GM23338 (cell line): ENCODE results near the gene ROCK2. TPM values are rescaled to one million over a fixed set of nuclear protein-coding genes. Genes with fewer than 3 reads are reported as not detected.

Experiments
- ATAC-seq: fragments of 200-7000 bp; cut with Tn5 transposase; 3 replicates; pipeline ENCODE4 v1.9.1; 2020
- DNase-seq: peaks from one replicate; pipeline ENCODE4 v3.0.0-alpha.2; 2015; ENCODE audit warnings: low spot score
- H2AFZ ChIP-seq: fragments of 200-600 bp; sonication (generic); 2 replicates; pipeline ENCODE4 v1.8.0; 2016; ENCODE audit warnings: antibody characterized with exemption, mild to moderate bottlenecking, moderate library complexity
- H3F3A ChIP-seq: fragments of 200-600 bp; sonication (generic); replicated peaks from 2 replicates; pipeline ENCODE4 v1.8.0; 2017; ENCODE audit warnings: antibody characterized with exemption, mixed run types, low read depth
- H3K27ac ChIP-seq: fragments of 200-600 bp; sonication (generic); 2 replicates; pipeline ENCODE4 v1.6.1; 2016; ENCODE audit warnings: low read depth
- H3K27me3 ChIP-seq: fragments of 200-600 bp; sonication (generic); 2 replicates; pipeline ENCODE4 v1.8.0; 2016; ENCODE audit warnings: mild to moderate bottlenecking, mixed run types, moderate library complexity; ENCODE audit not compliant: insufficient read depth
- H3K36me3 ChIP-seq: fragments of 200-600 bp; sonication (generic); 2 replicates; pipeline ENCODE4 v1.8.0; 2016; ENCODE audit warnings: mild to moderate bottlenecking; ENCODE audit not compliant: insufficient read depth
- H3K4me1 ChIP-seq: fragments of 200-600 bp; sonication (generic); 2 replicates; pipeline ENCODE4 v1.8.0; 2016; ENCODE audit warnings: mild to moderate bottlenecking, moderate library complexity; ENCODE audit not compliant: insufficient read depth
- H3K4me2 ChIP-seq: fragments of 200-600 bp; sonication (generic); 2 replicates; pipeline ENCODE4 v1.7.1; 2017; ENCODE audit warnings: mixed run types
- H3K4me3 ChIP-seq: fragments of 200-600 bp; sonication (generic); 2 replicates; pipeline ENCODE4 v1.6.1; 2016; ENCODE audit warnings: mixed run types
- H3K79me2 ChIP-seq: fragments of 200-600 bp; sonication (generic); replicated peaks from 2 replicates; pipeline ENCODE4 v1.8.0; 2017; ENCODE audit warnings: mild to moderate bottlenecking; ENCODE audit not compliant: insufficient read depth
- H3K9me2 ChIP-seq: fragments of 200-600 bp; sonication (generic); 2 replicates; pipeline ENCODE4 v1.8.0; 2017; ENCODE audit not compliant: insufficient read depth
- H4K20me1 ChIP-seq: fragments of 200-600 bp; sonication (generic); replicated peaks from 2 replicates; pipeline ENCODE4 v1.8.0; 2017; ENCODE audit warnings: mild to moderate bottlenecking; ENCODE audit not compliant: insufficient read depth
- H3K27ac Mint-ChIP-seq: 2 replicates; pipeline ENCODE4 v1.8.0; 2020; ENCODE audit warnings: inconsistent platforms, mild to moderate bottlenecking, moderate library complexity, mixed read lengths
- H3K27me3 Mint-ChIP-seq: 3 replicates; pipeline ENCODE4 v1.8.0; 2022; ENCODE audit warnings: low read depth, mild to moderate bottlenecking, moderate library complexity, mixed read lengths, inconsistent platforms; ENCODE audit not compliant: insufficient read depth, poor library complexity
- H3K36me3 Mint-ChIP-seq: 3 replicates; pipeline ENCODE4 v1.8.0; 2021; ENCODE audit warnings: low read depth, mild to moderate bottlenecking, inconsistent platforms, moderate library complexity, mixed read lengths
- H3K4me1 Mint-ChIP-seq: 3 replicates; pipeline ENCODE4 v1.8.0; 2020; ENCODE audit warnings: mild to moderate bottlenecking, inconsistent platforms, mixed read lengths
- H3K4me3 Mint-ChIP-seq: 3 replicates; pipeline ENCODE4 v1.8.0; 2021; ENCODE audit warnings: moderate library complexity, mild to moderate bottlenecking, inconsistent platforms, mixed read lengths
- H3K9me3 Mint-ChIP-seq: 3 replicates; pipeline ENCODE4 v1.8.0; 2020; ENCODE audit warnings: moderate library complexity, mild to moderate bottlenecking, inconsistent platforms, mixed read lengths
- CREB1 ChIP-seq: fragments of 250-450 bp; sonication (Bioruptor Pico); IDR thresholded peaks from 2 replicates; pipeline ENCODE4 v1.5.0; 2020; ENCODE audit warnings: low read depth, mild to moderate bottlenecking, moderate library complexity
- ETS1 ChIP-seq: IDR thresholded peaks from 2 replicates; pipeline ENCODE4 v1.6.1; 2016; ENCODE audit warnings: antibody characterized with exemption
- EZH2 ChIP-seq: fragments of 200-600 bp; sonication (generic); IDR thresholded peaks from one replicate; pipeline ENCODE4 v1.8.0; 2017; ENCODE audit warnings: antibody characterized with exemption, mild to moderate bottlenecking, low read depth; ENCODE audit not compliant: unreplicated experiment
- EZH2phosphoT487 ChIP-seq: fragments of 200-600 bp; sonication (generic); IDR thresholded peaks from one replicate; pipeline ENCODE4 v1.8.1; 2018; ENCODE audit warnings: antibody characterized with exemption; ENCODE audit not compliant: unreplicated experiment
- NANOG ChIP-seq: IDR thresholded peaks from 2 replicates; pipeline ENCODE4 v1.6.1; 2016; ENCODE audit warnings: antibody characterized with exemption, borderline replicate concordance
- POLR2AphosphoS5 ChIP-seq: IDR thresholded peaks from 2 replicates; pipeline ENCODE4 v1.6.1; 2016; ENCODE audit warnings: antibody characterized with exemption, low read depth
- STAT1 ChIP-seq: IDR thresholded peaks from one replicate; pipeline ENCODE4 v1.6.1; 2016; ENCODE audit warnings: antibody characterized with exemption; ENCODE audit not compliant: unreplicated experiment
- ZNF114 ChIP-seq: fragments of 250-450 bp; sonication (Bioruptor Pico); IDR thresholded peaks from 2 replicates; pipeline ENCODE4 v1.5.0; 2020; ENCODE audit warnings: mild to moderate bottlenecking, moderate library complexity
- ZNF331 ChIP-seq: fragments of 250-450 bp; sonication (Bioruptor Pico); IDR thresholded peaks from 2 replicates; pipeline ENCODE4 v1.5.0; 2020; ENCODE audit warnings: low read depth, mild to moderate bottlenecking, moderate library complexity
- ZNF462 ChIP-seq: fragments of 250-450 bp; sonication (Bioruptor Pico); IDR thresholded peaks from 2 replicates; pipeline ENCODE4 v1.5.0; 2020; ENCODE audit warnings: mild to moderate bottlenecking, moderate library complexity
- polyA plus RNA-seq: library from polyadenylated mRNA; unstranded; fragments of >200 nt; fragmentation: Nextera tagmentation; extraction: Ambion mirVana; gene quantifications from 2 replicates; pipeline ENCODE4 v1.2.1, GENCODE V29; 2016
- total RNA-seq: library from RNA; depleted of rRNA; stranded (reverse); fragments of >200 nt; shearing (Covaris generic); gene quantifications from 2 replicates; pipeline ENCODE4 v1.2.3, GENCODE V29; 2014

Gene ROCK2
- total and polyA plus RNA-seq, 2 experiments from 2014 or later, result 16.4 to 28.0 TPM

- TF ChIP-seq ZNF462 (CRISPR knock-in tag), result no peak
- TF ChIP-seq EZH2, result no peak
- no peak for TF ChIP-seq ZNF331 (CRISPR knock-in tag)
- no peak for TF ChIP-seq ZNF114 (CRISPR knock-in tag)
- no peak for TF ChIP-seq POLR2AphosphoS5
- TF ChIP-seq CREB1, result no peak
Observed at GRCh38 chr2:11385847-11386246, 41.4 kb upstream of the ROCK2 start (continued).

- Histone ChIP-seq H3K9me2 (no peaks in the 10 kb centered on the region), H2AFZ (no peak overlapping the region), H3F3A (no peaks in the 10 kb centered on the region), H4K20me1 (no peaks in the 10 kb centered on the region), H3K4me1 (no peaks in the 10 kb centered on the region), H3K27me3 (no peaks in the 10 kb centered on the region), H3K4me2 (no peak overlapping the region), H3K79me2 (no peaks in the 10 kb centered on the region), H3K4me3 (no peak overlapping the region), H3K36me3 (no peaks in the 10 kb centered on the region), H3K27ac (no peak overlapping the region)
- Mint-ChIP-seq H3K4me1 (peaks cover 11% of the 10 kb centered on the region; the same call in 2 of the 3 replicates), H3K9me3 (no peaks in the 10 kb centered on the region), H3K4me3 (no peak overlapping the region), H3K36me3 (no peaks in the 10 kb centered on the region), H3K27ac (no peak overlapping the region), H3K27me3 (peaks cover 7% of the 10 kb centered on the region)
- DNase-seq (no peak), ATAC-seq (no peak)
- TF ChIP-seq STAT1 (no peak), ETS1 (no peak), ZNF462 (CRISPR knock-in tag) (no peak), NANOG (no peak), EZH2phosphoT487 (no peak)
Observed at GRCh38 chr2:11385216-11385615, 40.8 kb upstream of the ROCK2 start.
